ENCODE data around the gene ATP8B4. TPM values are rescaled to one million over a fixed set of nuclear protein-coding genes. Genes with fewer than 3 reads are reported as not detected.

Gene ATP8B4
- total and polyA plus RNA-seq, 2 donors from 2014 or later = 2.1 to 12.5 TPM

- Histone ChIP-seq H3K9me3 (ENCODE audit: control insufficient read depth in 2 of 3, insufficient read depth in 1 of 3, low read length in 3 of 3) (no peaks in the 10 kb centered on the region), H3K4me1 (ENCODE audit: control insufficient read depth in 2 of 3, insufficient read depth in 2 of 3, low read depth in 1 of 3, low read length in 3 of 3) (no peaks in the 10 kb centered on the region), H3K4me3 (ENCODE audit: low read length in 3 of 3) (no peak overlapping the region), H3K36me3 (ENCODE audit: control insufficient read depth in 2 of 3, insufficient read depth in 3 of 3, low read length in 3 of 3) (no peaks in the 10 kb centered on the region), H3K27me3 (ENCODE audit: control insufficient read depth, insufficient read depth, low read length) (no peaks in the 10 kb centered on the region), H3K9ac (ENCODE audit: low read length in 3 of 3) (no peak overlapping the region), H3K27ac (ENCODE audit: low read depth in 2 of 2, low read length in 2 of 2) (no peak overlapping the region)
- FAIRE-seq (no peak), DNase-seq (no peak)
- no peak for TF ChIP-seq CTCF (IDR thresholded peaks at IDR 0.05; ENCODE audit: borderline replicate concordance, extremely low read depth, insufficient read depth)
- intact Hi-C loops (cut with DNase I) = no loop called here
Observed at GRCh38 chr15:50150851-50151250, 31.8 kb upstream of the ATP8B4 start.

DNA sequence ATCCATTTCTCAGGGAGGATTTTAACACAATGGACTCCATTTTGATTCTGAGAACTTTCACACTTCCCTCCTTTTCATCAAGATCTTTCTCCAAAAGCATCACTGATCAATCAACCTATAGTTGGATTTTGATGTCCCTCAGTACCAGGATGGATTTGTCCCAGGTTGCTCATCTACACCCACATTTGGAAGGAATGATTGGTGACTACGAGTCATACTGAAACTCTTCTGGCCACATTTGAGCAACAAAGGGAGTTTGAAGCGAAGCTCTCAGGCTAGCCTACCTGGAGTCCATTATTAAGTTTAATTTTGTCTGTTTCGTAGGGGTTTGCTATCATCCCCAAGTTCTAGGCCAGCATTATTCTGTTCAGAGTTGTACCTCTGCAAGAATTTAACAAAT lies 31.3 kb upstream of the ATP8B4 start:
- H3K9me3 ChIP-seq (ENCODE audit: control insufficient read depth in 2 of 3, insufficient read depth in 1 of 3, low read length in 3 of 3) = no peaks in the 10 kb centered on the region
- no peak for FAIRE-seq
- no peak overlapping the region for H3K27ac ChIP-seq (ENCODE audit: low read depth in 2 of 2, low read length in 2 of 2)
- TF ChIP-seq CTCF (IDR thresholded peaks at IDR 0.05; ENCODE audit: borderline replicate concordance, extremely low read depth, insufficient read depth) = no peak
- H3K27me3 ChIP-seq (ENCODE audit: control insufficient read depth, insufficient read depth, low read length) = no peaks in the 10 kb centered on the region
- no peak overlapping the region for H3K4me3 ChIP-seq (ENCODE audit: low read length in 3 of 3)
- intact Hi-C loops (cut with DNase I) = no loop called here
- no peak overlapping the region for H3K9ac ChIP-seq (ENCODE audit: low read length in 3 of 3)
- DNase-seq = no peak
- H3K4me1 ChIP-seq (ENCODE audit: control insufficient read depth in 2 of 3, insufficient read depth in 2 of 3, low read depth in 1 of 3, low read length in 3 of 3) = no peaks in the 10 kb centered on the region
- no peaks in the 10 kb centered on the region for H3K36me3 ChIP-seq (ENCODE audit: control insufficient read depth in 2 of 3, insufficient read depth in 3 of 3, low read length in 3 of 3)

GRCh38 chr15:50149090-50149489 lies 30.1 kb upstream of the ATP8B4 start:
- TF ChIP-seq CTCF (IDR thresholded peaks at IDR 0.05; ENCODE audit: borderline replicate concordance, extremely low read depth, insufficient read depth) = no peak
- no peak for FAIRE-seq
- intact Hi-C loops (cut with DNase I) = no loop called here

DNA sequence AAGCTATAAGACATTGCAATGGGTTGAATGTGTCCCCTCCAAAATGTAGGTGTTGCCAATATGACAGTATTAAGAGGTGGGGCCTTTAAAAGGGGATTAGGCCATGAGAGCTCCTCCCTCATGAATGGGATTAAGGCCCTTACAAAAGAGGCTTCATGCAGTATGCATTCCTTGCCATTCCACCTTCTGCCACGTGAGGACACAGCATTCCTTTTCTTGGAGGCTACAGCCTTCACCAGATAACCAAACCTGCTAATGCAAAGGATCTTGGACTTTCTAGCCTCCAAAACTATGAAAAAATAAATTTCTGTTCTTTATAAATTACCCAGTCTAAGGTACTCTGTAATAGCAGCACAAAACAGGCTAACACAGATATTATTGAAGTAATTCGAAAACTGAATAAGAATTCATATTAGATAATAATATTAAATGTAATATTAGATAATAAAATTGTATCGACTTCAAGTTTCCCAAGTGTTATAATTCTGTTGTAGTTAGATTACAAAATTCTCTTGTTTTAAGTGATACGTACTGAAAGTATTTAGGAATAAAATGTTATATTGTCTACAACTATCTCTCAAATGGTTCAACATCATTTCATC lies 29.4 kb upstream of the ATP8B4 start:
- no peaks in the 10 kb centered on the region for H3K4me1 ChIP-seq (ENCODE audit: control insufficient read depth in 2 of 3, insufficient read depth in 2 of 3, low read depth in 1 of 3, low read length in 3 of 3)
- FAIRE-seq = no peak
- no peak overlapping the region for H3K4me3 ChIP-seq (ENCODE audit: low read length in 3 of 3)
- H3K27ac ChIP-seq (ENCODE audit: low read depth in 2 of 2, low read length in 2 of 2) = no peak overlapping the region
- no peaks in the 10 kb centered on the region for H3K9me3 ChIP-seq (ENCODE audit: control insufficient read depth in 2 of 3, insufficient read depth in 1 of 3, low read length in 3 of 3)
- no peaks in the 10 kb centered on the region for H3K27me3 ChIP-seq (ENCODE audit: control insufficient read depth, insufficient read depth, low read length)
- H3K36me3 ChIP-seq (ENCODE audit: control insufficient read depth in 2 of 3, insufficient read depth in 3 of 3, low read length in 3 of 3) = no peaks in the 10 kb centered on the region
- intact Hi-C loops (cut with DNase I) = no loop called here
- DNase-seq = peak in 4 of 5 donors; percentile 39 to 71 (median 53)
- no peak overlapping the region for H3K9ac ChIP-seq (ENCODE audit: low read length in 3 of 3)
- peak; percentile 66 for TF ChIP-seq CTCF (IDR thresholded peaks at IDR 0.05; ENCODE audit: borderline replicate concordance, extremely low read depth, insufficient read depth)

More at GRCh38 chr15:50149090-50149489, 30.1 kb upstream of the ATP8B4 start:
- Histone ChIP-seq H3K9me3 (ENCODE audit: control insufficient read depth in 2 of 3, insufficient read depth in 1 of 3, low read length in 3 of 3) (no peaks in the 10 kb centered on the region), H3K36me3 (ENCODE audit: control insufficient read depth in 2 of 3, insufficient read depth in 3 of 3, low read length in 3 of 3) (no peaks in the 10 kb centered on the region), H3K4me1 (ENCODE audit: control insufficient read depth in 2 of 3, insufficient read depth in 2 of 3, low read depth in 1 of 3, low read length in 3 of 3) (no peaks in the 10 kb centered on the region), H3K9ac (ENCODE audit: low read length in 3 of 3) (no peak overlapping the region), H3K4me3 (ENCODE audit: low read length in 3 of 3) (no peak overlapping the region), H3K27ac (ENCODE audit: low read depth in 2 of 2, low read length in 2 of 2) (no peak overlapping the region), H3K27me3 (ENCODE audit: control insufficient read depth, insufficient read depth, low read length) (no peaks in the 10 kb centered on the region)
- DNase-seq = no peak

Data from kidney (tissue), 14 donors.